Calu3 (cell line): Measurements from ENCODE around the gene KCNAB1. TPM values are rescaled to one million over a fixed set of nuclear protein-coding genes. Genes with fewer than 3 reads are reported as not detected.

Experiments
- BruUV-seq: library from RNA; stranded (reverse); fragments of 400-500 nt; replicated peaks from 2 replicates; lab custom pipeline; 2021; lab: Mats Ljungman, UMichigan
- CTCF ChIA-PET: fragments of 300-600 bp; sonication (Branson Sonifier 250); formaldehyde crosslinking; loops from one replicate; lab custom pipeline; 2022; ENCODE audit warnings: antibody characterized with exemption; lab: Charles Lee
- DNase-seq: peaks from one replicate; pipeline ENCODE4 v3.0.0; 2022
- H3K27ac Mint-ChIP-seq: one replicate; pipeline ENCODE4 v1.8.0; 2022; ENCODE audit warnings: mixed read lengths; ENCODE audit not compliant: unreplicated experiment
- H3K27me3 Mint-ChIP-seq: one replicate; pipeline ENCODE4 v1.8.0; 2022; ENCODE audit warnings: mixed read lengths; ENCODE audit not compliant: unreplicated experiment
- H3K36me3 Mint-ChIP-seq: one replicate; pipeline ENCODE4 v1.8.0; 2022; ENCODE audit warnings: mild to moderate bottlenecking, moderate library complexity, mixed read lengths; ENCODE audit not compliant: insufficient read depth, unreplicated experiment
- H3K4me1 Mint-ChIP-seq: one replicate; pipeline ENCODE4 v1.8.0; 2022; ENCODE audit warnings: mild to moderate bottlenecking, low read depth, mixed read lengths; ENCODE audit not compliant: unreplicated experiment
- H3K4me3 Mint-ChIP-seq: one replicate; pipeline ENCODE4 v1.8.0; 2022; ENCODE audit warnings: mild to moderate bottlenecking, low read depth, moderate library complexity, mixed read lengths; ENCODE audit not compliant: unreplicated experiment
- H3K9me3 Mint-ChIP-seq: one replicate; pipeline ENCODE4 v1.8.0; 2022; ENCODE audit warnings: low read depth, mixed read lengths; ENCODE audit not compliant: unreplicated experiment
- intact Hi-C: fragments of 100-400 bp; cut with micrococcal nuclease; formaldehyde crosslinking; loops from one replicate; pipeline ENCODE4 v1.10.0; 2022; ENCODE audit not compliant: unreplicated experiment
- total RNA-seq: library from RNA; stranded (reverse); gene quantifications from 2 replicates; pipeline ENCODE4 v1.2.3, GENCODE V29; 2022
- TF ChIP-seq, protein P1 (sequence below): fragments of 200-600 bp; IDR thresholded peaks from one replicate; pipeline ENCODE4 v1.8.0; 2022; ENCODE audit warnings: antibody characterized with exemption; ENCODE audit not compliant: unreplicated experiment

Gene KCNAB1
- total RNA-seq, 1 experiment from 2014 or later: 1.6 TPM

DNA sequence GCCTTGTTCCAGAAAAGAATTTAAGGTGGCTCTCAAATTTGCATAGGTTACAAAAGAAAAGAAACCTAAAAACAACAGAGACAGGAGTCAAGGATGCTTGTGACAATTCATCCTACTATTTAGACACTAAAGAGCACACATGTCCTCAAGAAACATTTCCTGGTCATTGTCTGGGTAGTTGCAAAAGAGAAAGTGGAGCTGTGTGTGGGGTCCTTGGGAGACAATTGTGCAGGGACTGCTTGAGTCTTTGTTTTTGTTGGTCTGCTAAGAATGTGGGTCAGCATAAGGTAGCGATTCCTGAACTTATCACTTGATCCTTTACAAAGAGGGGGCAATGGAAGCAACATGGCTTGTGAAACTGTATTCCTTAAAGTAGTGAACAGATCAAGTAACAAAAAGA is 185.3 kb downstream of the KCNAB1 start:
- H3K27me3 Mint-ChIP-seq: peaks cover 2% of the 10 kb centered on the region
- no TSS peak for BruUV-seq
- intact Hi-C loops: loop anchor here (10.0 kb wide), 1 partner anchor 829 kb away; no protein-coding TSS in a partner anchor

DNA sequence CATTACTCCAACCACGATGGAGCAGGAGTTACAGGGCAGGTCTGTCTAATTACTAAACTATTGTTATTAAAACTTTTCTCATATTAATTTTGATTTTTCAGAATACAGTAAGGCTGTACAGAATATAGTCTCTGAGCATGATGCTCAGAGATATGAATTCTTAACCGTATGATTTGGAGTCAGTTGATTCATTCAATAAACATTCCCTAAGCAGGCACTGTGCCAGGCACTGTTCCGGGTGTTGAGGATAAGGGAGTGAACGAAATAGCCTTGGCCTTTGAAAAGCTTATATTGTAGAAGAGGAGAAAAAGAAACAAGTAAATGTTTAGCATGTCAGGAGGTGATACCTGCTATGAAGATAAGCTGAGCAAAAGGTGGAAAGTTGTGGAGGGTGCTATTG is 187.3 kb downstream of the KCNAB1 start:
- Mint-ChIP-seq H3K27ac (no peak overlapping the region), H3K27me3 (peaks cover 15% of the 10 kb centered on the region), H3K4me3 (no peak overlapping the region), H3K36me3 (no peaks in the 10 kb centered on the region), H3K9me3 (peaks cover 5% of the 10 kb centered on the region), H3K4me1 (peaks cover 38% of the 10 kb centered on the region)
- intact Hi-C loops: loop anchor here (10.0 kb wide), 1 partner anchor 827 kb away; no protein-coding TSS in a partner anchor
- CTCF ChIA-PET: interaction anchor here (0.9 to 1.1 kb wide), 3 partner anchors 9 to 13 kb away, joined by 3 read pairs; no protein-coding TSS in a partner anchor
- no TSS peak for BruUV-seq
- DNase-seq: peak; percentile 78
- TF ChIP-seq, protein P1, sequence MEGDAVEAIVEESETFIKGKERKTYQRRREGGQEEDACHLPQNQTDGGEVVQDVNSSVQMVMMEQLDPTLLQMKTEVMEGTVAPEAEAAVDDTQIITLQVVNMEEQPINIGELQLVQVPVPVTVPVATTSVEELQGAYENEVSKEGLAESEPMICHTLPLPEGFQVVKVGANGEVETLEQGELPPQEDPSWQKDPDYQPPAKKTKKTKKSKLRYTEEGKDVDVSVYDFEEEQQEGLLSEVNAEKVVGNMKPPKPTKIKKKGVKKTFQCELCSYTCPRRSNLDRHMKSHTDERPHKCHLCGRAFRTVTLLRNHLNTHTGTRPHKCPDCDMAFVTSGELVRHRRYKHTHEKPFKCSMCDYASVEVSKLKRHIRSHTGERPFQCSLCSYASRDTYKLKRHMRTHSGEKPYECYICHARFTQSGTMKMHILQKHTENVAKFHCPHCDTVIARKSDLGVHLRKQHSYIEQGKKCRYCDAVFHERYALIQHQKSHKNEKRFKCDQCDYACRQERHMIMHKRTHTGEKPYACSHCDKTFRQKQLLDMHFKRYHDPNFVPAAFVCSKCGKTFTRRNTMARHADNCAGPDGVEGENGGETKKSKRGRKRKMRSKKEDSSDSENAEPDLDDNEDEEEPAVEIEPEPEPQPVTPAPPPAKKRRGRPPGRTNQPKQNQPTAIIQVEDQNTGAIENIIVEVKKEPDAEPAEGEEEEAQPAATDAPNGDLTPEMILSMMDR: no peak

More for the DNA sequence above, 185.3 kb downstream of the KCNAB1 start:
- no peak for DNase-seq
- Mint-ChIP-seq H3K27ac (no peak overlapping the region), H3K36me3 (no peaks in the 10 kb centered on the region), H3K4me3 (no peak overlapping the region), H3K9me3 (no peaks in the 10 kb centered on the region), H3K4me1 (peaks cover 38% of the 10 kb centered on the region)
- CTCF ChIA-PET: interaction anchor here (0.6 kb wide), 1 partner anchor 21 kb away, joined by 4 read pairs; no protein-coding TSS in a partner anchor
- TF ChIP-seq, protein P1: no peak

DNA sequence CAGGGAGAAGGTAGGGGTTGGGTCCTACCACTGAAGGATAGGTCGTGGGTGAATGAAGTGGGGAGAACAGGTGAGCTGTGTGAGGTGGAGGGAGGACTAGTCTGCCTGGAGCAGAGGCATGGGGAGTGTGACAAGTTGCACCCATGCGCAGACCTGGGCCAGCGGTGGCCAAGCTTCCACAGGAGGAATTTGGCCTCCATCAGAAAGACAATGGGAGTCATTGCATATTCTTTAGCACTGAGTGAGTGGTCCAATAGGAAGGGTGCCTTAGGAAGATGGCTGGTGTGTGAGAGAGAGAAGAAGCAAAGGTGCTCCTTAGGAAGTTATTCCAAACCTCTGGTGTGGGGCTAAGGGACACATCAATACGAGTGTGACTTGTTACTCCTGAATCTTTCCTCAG is 191.1 kb downstream of the KCNAB1 start:
- intact Hi-C loops: no loop called here
- no peak overlapping the region for H3K27ac Mint-ChIP-seq
- CTCF ChIA-PET: no interaction called here
- H3K9me3 Mint-ChIP-seq: peaks cover 5% of the 10 kb centered on the region
- H3K4me3 Mint-ChIP-seq: no peak overlapping the region
- peaks cover 27% of the 10 kb centered on the region for H3K27me3 Mint-ChIP-seq
- no TSS peak for BruUV-seq
- no peaks in the 10 kb centered on the region for H3K36me3 Mint-ChIP-seq
- H3K4me1 Mint-ChIP-seq: peaks cover 26% of the 10 kb centered on the region
- TF ChIP-seq, protein P1: no peak
- no peak for DNase-seq

DNA sequence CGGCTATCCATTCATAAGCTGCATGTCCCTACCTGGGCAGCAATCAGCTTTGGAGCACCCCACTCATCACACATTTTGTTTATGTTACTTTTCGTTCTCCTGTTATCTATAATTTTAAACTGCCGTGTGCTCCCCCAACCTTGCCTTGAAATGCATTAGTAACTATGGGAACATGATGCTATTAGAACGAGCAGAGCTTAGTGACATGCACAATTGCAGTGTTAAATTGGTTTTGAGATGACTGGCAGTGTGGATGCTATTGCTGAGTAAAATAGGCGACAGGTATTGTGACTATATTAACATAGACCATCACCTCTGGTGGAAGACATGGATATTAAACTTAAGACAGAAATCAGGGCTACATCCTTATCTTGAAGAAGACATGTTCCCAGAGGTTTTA is 191.6 kb downstream of the KCNAB1 start:
- TF ChIP-seq, protein P1: no peak
- Mint-ChIP-seq H3K4me3 (no peak overlapping the region), H3K36me3 (no peaks in the 10 kb centered on the region), H3K4me1 (peaks cover 26% of the 10 kb centered on the region), H3K27ac (no peak overlapping the region), H3K27me3 (peaks cover 27% of the 10 kb centered on the region), H3K9me3 (peaks cover 5% of the 10 kb centered on the region)
- DNase-seq: no peak
- CTCF ChIA-PET: no interaction called here
- intact Hi-C loops: no loop called here
- BruUV-seq: no TSS peak
